Loucy (cell line): ENCODE measurements around the gene ARNT2.

Experiments
- H2AFZ ChIP-seq: fragments of 200-600 bp; sonication (generic); 2 replicates; pipeline ENCODE4 v1.6.0; 2016; ENCODE audit warnings: antibody characterized with exemption, mild to moderate bottlenecking, low read length, moderate library complexity
- H3F3A ChIP-seq: fragments of 200-600 bp; 2 replicates; pipeline ENCODE4 v1.6.0; 2016; ENCODE audit warnings: antibody characterized with exemption, low read depth, mild to moderate bottlenecking
- H3K27me3 ChIP-seq: fragments of 200-600 bp; sonication (generic); 2 replicates; pipeline ENCODE4 v1.6.1; 2014; ENCODE audit warnings: low read length, mild to moderate bottlenecking; ENCODE audit not compliant: insufficient read depth, poor library complexity, severe bottlenecking
- H3K36me3 ChIP-seq: fragments of 200-600 bp; sonication (generic); 2 replicates; pipeline ENCODE4 v1.6.1; 2016; ENCODE audit warnings: low read length; ENCODE audit not compliant: insufficient read depth
- H3K4me1 ChIP-seq: fragments of 200-600 bp; sonication (generic); 2 replicates; pipeline ENCODE4 v1.5.1; 2014; ENCODE audit warnings: low read length, mild to moderate bottlenecking; ENCODE audit not compliant: insufficient read depth, poor library complexity, severe bottlenecking
- H3K4me2 ChIP-seq: fragments of 200-600 bp; sonication (generic); 2 replicates; pipeline ENCODE4 v1.6.0; 2014; ENCODE audit warnings: antibody characterized with exemption, low read length, low read depth, mild to moderate bottlenecking; ENCODE audit not compliant: poor library complexity, severe bottlenecking
- H3K4me3 ChIP-seq: fragments of 200-600 bp; sonication (generic); 2 replicates; pipeline ENCODE4 v1.5.1; 2014; ENCODE audit warnings: low read length, mild to moderate bottlenecking, mixed read lengths; ENCODE audit not compliant: poor library complexity, severe bottlenecking
- H3K79me2 ChIP-seq: fragments of 200-600 bp; sonication (generic); 2 replicates; pipeline ENCODE4 v1.6.1; 2014; ENCODE audit warnings: low read length; ENCODE audit not compliant: insufficient read depth
- H3K9ac ChIP-seq: fragments of 200-600 bp; sonication (generic); 2 replicates; pipeline ENCODE4 v1.6.0; 2014; ENCODE audit warnings: mild to moderate bottlenecking, low read depth, low read length, moderate library complexity; ENCODE audit not compliant: poor library complexity, severe bottlenecking
- H3K9me2 ChIP-seq: fragments of 200-600 bp; sonication (generic); replicated peaks from 2 replicates; pipeline ENCODE4 v1.6.1; 2016; ENCODE audit warnings: low read depth, low read length, mixed read lengths
- H3K9me3 ChIP-seq: fragments of 200-600 bp; sonication (generic); 2 replicates; pipeline ENCODE4 v1.6.1; 2014; ENCODE audit warnings: mild to moderate bottlenecking, antibody characterized with exemption, low read length, low read depth; ENCODE audit not compliant: insufficient read depth
- H4K20me1 ChIP-seq: fragments of 200-600 bp; sonication (generic); 2 replicates; pipeline ENCODE4 v1.6.0; 2014; ENCODE audit warnings: antibody characterized with exemption, low read length, mild to moderate bottlenecking; ENCODE audit not compliant: insufficient read depth, poor library complexity, severe bottlenecking
- CTCF ChIP-seq: fragments of 200-600 bp; sonication (generic); conservative IDR thresholded peaks from 2 replicates; pipeline ENCODE4 v1.5.1; 2014; ENCODE audit warnings: mild to moderate bottlenecking, antibody characterized with exemption, low read length
- EZH2phosphoT487 ChIP-seq: fragments of 200-600 bp; IDR thresholded peaks from 2 replicates; pipeline ENCODE4 v1.6.1; 2018; ENCODE audit warnings: antibody characterized with exemption, mild to moderate bottlenecking, moderate library complexity, borderline replicate concordance

ARNT2 gene

GRCh38 chr15:80523746-80524145, 119.6 kb downstream of the ARNT2 start:
- H3F3A ChIP-seq = no peaks in the 10 kb centered on the region
- no peaks in the 10 kb centered on the region for H4K20me1 ChIP-seq
- H3K4me1 ChIP-seq = no peaks in the 10 kb centered on the region
- H3K9ac ChIP-seq = no peak overlapping the region
- no peaks in the 10 kb centered on the region for H3K36me3 ChIP-seq
- no peak overlapping the region for H3K4me2 ChIP-seq
- TF ChIP-seq EZH2phosphoT487 (no peak), CTCF (no peak)
- H3K4me3 ChIP-seq = no peak overlapping the region
- no peaks in the 10 kb centered on the region for H3K9me2 ChIP-seq
- H3K27me3 ChIP-seq = no peaks in the 10 kb centered on the region
- H3K9me3 ChIP-seq = no peaks in the 10 kb centered on the region
- H2AFZ ChIP-seq = no peak overlapping the region
- no peaks in the 10 kb centered on the region for H3K79me2 ChIP-seq

GRCh38 chr15:80525853-80526252, 121.7 kb downstream of the ARNT2 start:
- Histone ChIP-seq H2AFZ (no peak overlapping the region), H3K9me3 (no peaks in the 10 kb centered on the region), H3K4me2 (no peak overlapping the region), H3K9me2 (no peaks in the 10 kb centered on the region), H3F3A (no peaks in the 10 kb centered on the region), H4K20me1 (no peaks in the 10 kb centered on the region), H3K9ac (no peak overlapping the region), H3K4me3 (no peak overlapping the region), H3K36me3 (no peaks in the 10 kb centered on the region), H3K27me3 (no peaks in the 10 kb centered on the region), H3K79me2 (no peaks in the 10 kb centered on the region), H3K4me1 (no peaks in the 10 kb centered on the region)
- no peak for TF ChIP-seq EZH2phosphoT487
- TF ChIP-seq CTCF = no peak

- no peaks in the 10 kb centered on the region for H4K20me1 ChIP-seq
- H3K9me3 ChIP-seq = no peaks in the 10 kb centered on the region
- no peaks in the 10 kb centered on the region for H3K79me2 ChIP-seq
- no peak overlapping the region for H3K4me2 ChIP-seq
- no peaks in the 10 kb centered on the region for H3K36me3 ChIP-seq
- no peak for TF ChIP-seq EZH2phosphoT487
- no peak for TF ChIP-seq CTCF
- no peak overlapping the region for H3K4me3 ChIP-seq
- no peaks in the 10 kb centered on the region for H3F3A ChIP-seq
- no peaks in the 10 kb centered on the region for H3K9me2 ChIP-seq
- no peaks in the 10 kb centered on the region for H3K27me3 ChIP-seq
- H2AFZ ChIP-seq = no peak overlapping the region
- no peaks in the 10 kb centered on the region for H3K4me1 ChIP-seq
- no peak overlapping the region for H3K9ac ChIP-seq
Measured at GRCh38 chr15:80526556-80527340, 122.6 kb downstream of the ARNT2 start.
